H9 (cell line): ENCODE results near the gene RPAIN. TPM values are rescaled to one million over a fixed set of nuclear protein-coding genes. Genes with fewer than 3 reads are reported as not detected.

ENCODE experiments used
- DNase-seq: peaks from one replicate; pipeline ENCODE4 v3.0.0-alpha.2; 2017
- H2AFZ ChIP-seq: one replicate; pipeline ENCODE4 v1.6.1; 2013; ENCODE audit warnings: mild to moderate bottlenecking, low read length, control low read depth, moderate library complexity
- H2AK5ac ChIP-seq: 2 replicates; pipeline ENCODE4 v1.6.1; 2013; ENCODE audit warnings: low read length, control low read depth, mixed read lengths; ENCODE audit not compliant: insufficient read length
- H2BK120ac ChIP-seq: one replicate; pipeline ENCODE4 v1.6.1; 2013; ENCODE audit warnings: low read depth, mild to moderate bottlenecking, low read length, control low read depth, inconsistent platforms; ENCODE audit not compliant: poor library complexity, severe bottlenecking
- H2BK12ac ChIP-seq: 2 replicates; pipeline ENCODE4 v1.6.1; 2013; ENCODE audit warnings: low read length, control low read depth, mixed read lengths, low read depth; ENCODE audit not compliant: insufficient read length
- H2BK15ac ChIP-seq: 2 replicates; pipeline ENCODE4 v1.6.1; 2013; ENCODE audit warnings: low read depth, low read length, control low read depth
- H2BK20ac ChIP-seq: one replicate; pipeline ENCODE4 v1.6.1; 2013; ENCODE audit warnings: low read depth, mild to moderate bottlenecking, low read length, control low read depth, inconsistent platforms; ENCODE audit not compliant: poor library complexity, severe bottlenecking
- H2BK5ac ChIP-seq: 2 replicates; pipeline ENCODE4 v1.6.1; 2013; ENCODE audit warnings: low read length, control low read depth, mixed read lengths; ENCODE audit not compliant: insufficient read length
- H3K14ac ChIP-seq: 2 replicates; pipeline ENCODE4 v1.6.1; 2013; ENCODE audit warnings: low read length, control low read depth; ENCODE audit not compliant: insufficient read depth
- H3K18ac ChIP-seq: 2 replicates; pipeline ENCODE4 v1.6.1; 2013; ENCODE audit warnings: low read depth, mild to moderate bottlenecking, mixed read lengths, low read length, control low read depth; ENCODE audit not compliant: insufficient read length
- H3K23ac ChIP-seq: 2 replicates; pipeline ENCODE4 v1.6.1; 2013; ENCODE audit warnings: low read length, control low read depth, mixed read lengths, low read depth; ENCODE audit not compliant: insufficient read length
- H3K23me2 ChIP-seq: 2 replicates; pipeline ENCODE4 v1.6.1; 2013; ENCODE audit warnings: low read depth, mild to moderate bottlenecking, mixed read lengths, low read length, control low read depth; ENCODE audit not compliant: insufficient read length, poor library complexity, severe bottlenecking
- H3K27ac ChIP-seq: 2 replicates; pipeline ENCODE4 v1.5.1; 2013; ENCODE audit warnings: low read length, control low read depth, mixed read lengths, low read depth; ENCODE audit not compliant: insufficient read length
- H3K27me3 ChIP-seq: 2 replicates; pipeline ENCODE4 v1.6.1; 2013; ENCODE audit warnings: low read length, control low read depth, inconsistent platforms; ENCODE audit not compliant: insufficient read depth
- H3K4ac ChIP-seq: 2 replicates; pipeline ENCODE4 v1.6.1; 2013; ENCODE audit warnings: low read depth, mild to moderate bottlenecking, control low read depth, inconsistent platforms, low read length, moderate library complexity
- H3K4me1 ChIP-seq: 2 replicates; pipeline ENCODE4 v1.6.1; 2013; ENCODE audit warnings: low read length, control low read depth, inconsistent platforms; ENCODE audit not compliant: insufficient read depth
- H3K4me2 ChIP-seq: 2 replicates; pipeline ENCODE4 v1.6.1; 2013; ENCODE audit warnings: low read length, control low read depth, mixed read lengths; ENCODE audit not compliant: insufficient read length, insufficient read depth
- H3K56ac ChIP-seq: 2 replicates; pipeline ENCODE4 v1.6.1; 2013; ENCODE audit warnings: low read depth, mild to moderate bottlenecking, mixed read lengths, low read length, control low read depth; ENCODE audit not compliant: insufficient read length
- H3K79me1 ChIP-seq: 2 replicates; pipeline ENCODE4 v1.6.1; 2013; ENCODE audit warnings: low read depth, mild to moderate bottlenecking, moderate library complexity, low read length, control low read depth, inconsistent platforms; ENCODE audit not compliant: insufficient read depth, poor library complexity, severe bottlenecking
- H3K79me2 ChIP-seq: 2 replicates; pipeline ENCODE4 v1.6.1; 2013; ENCODE audit warnings: low read length, control low read depth, inconsistent platforms; ENCODE audit not compliant: insufficient read depth
- H3K9ac ChIP-seq: 2 replicates; pipeline ENCODE4 v1.6.1; 2013; ENCODE audit warnings: low read length, control low read depth, mixed read lengths; ENCODE audit not compliant: insufficient read length; ENCODE audit errors: extremely low read depth
- H3K9me3 ChIP-seq: one replicate; pipeline ENCODE4 v1.6.1; 2013; ENCODE audit warnings: low read depth, low read length, inconsistent platforms; ENCODE audit not compliant: control insufficient read depth
- H3T11ph ChIP-seq: one replicate; pipeline ENCODE4 v1.6.1; 2013; ENCODE audit warnings: mild to moderate bottlenecking, low read length, control low read depth, inconsistent platforms
- H4K20me1 ChIP-seq: one replicate; pipeline ENCODE4 v1.6.1; 2013; ENCODE audit not compliant: control insufficient read depth, insufficient read length, insufficient read depth
- H4K5ac ChIP-seq: 2 replicates; pipeline ENCODE4 v1.6.1; 2013; ENCODE audit warnings: low read depth, mild to moderate bottlenecking, mixed read lengths, low read length, control low read depth; ENCODE audit not compliant: insufficient read length
- H4K8ac ChIP-seq: replicated peaks from 2 replicates; pipeline ENCODE4 v1.6.1; 2013; ENCODE audit warnings: low read length, control low read depth, mixed read lengths, low read depth; ENCODE audit not compliant: insufficient read length
- H4K91ac ChIP-seq: 2 replicates; pipeline ENCODE4 v1.6.1; 2013; ENCODE audit warnings: low read depth, mild to moderate bottlenecking, moderate library complexity, mixed read lengths, low read length, control low read depth; ENCODE audit not compliant: insufficient read length
- H3K27ac Mint-ChIP-seq, 3 experiments: 2 replicates in 2 of 3; 3 replicates in 1 of 3; pipeline ENCODE4 v1.8.0; 2020 to 2021; ENCODE audit warnings: mixed read lengths in 3 of 3, mild to moderate bottlenecking in 1 of 3, moderate library complexity in 1 of 3
- H3K27me3 Mint-ChIP-seq: 2 replicates; pipeline ENCODE4 v1.8.0; 2021; ENCODE audit warnings: low read depth, mild to moderate bottlenecking, moderate library complexity, mixed read lengths
- H3K36me3 Mint-ChIP-seq, 3 experiments: 2 replicates in 2 of 3; 3 replicates in 1 of 3; pipeline ENCODE4 v1.8.0; 2020 to 2021; ENCODE audit warnings: low read depth in 3 of 3, mixed read lengths in 3 of 3; ENCODE audit not compliant: insufficient read depth in 1 of 3
- H3K4me1 Mint-ChIP-seq, 2 experiments: 2 replicates each; pipeline ENCODE4 v1.8.0; 2020; ENCODE audit warnings: mixed read lengths in 2 of 2
- H3K4me3 Mint-ChIP-seq, 2 experiments: 2 replicates in 1 of 2; 3 replicates in 1 of 2; pipeline ENCODE4 v1.8.0; 2020 to 2021; ENCODE audit warnings: mild to moderate bottlenecking in 2 of 2, mixed read lengths in 2 of 2, moderate library complexity in 1 of 2
- H3K9me3 Mint-ChIP-seq, 2 experiments: 2 replicates in 1 of 2; 3 replicates in 1 of 2; pipeline ENCODE4 v1.8.0; 2020; ENCODE audit warnings: mild to moderate bottlenecking in 2 of 2, mixed read lengths in 2 of 2, moderate library complexity in 1 of 2
- WGBS: extraction: QIAGEN DNeasy Blood & Tissue Kit; methylation state at CpG from one replicate; pipeline ENCODE4 v1.1.7; 2013; ENCODE audit warnings: missing lambda C conversion rate, low lambda C conversion rate, mixed read lengths; ENCODE audit not compliant: insufficient read length; ENCODE audit errors: extremely low coverage; 5-methylcytosine and 5-hydroxymethylcytosine counted together
- total RNA-seq: library from RNA; stranded (reverse); gene quantifications from 2 replicates; pipeline ENCODE4 v1.2.1, GENCODE V29; 2021
- TF ChIP-seq, protein P1 (sequence below): fragments of 200-600 bp; sonication (generic); conservative IDR thresholded peaks from 3 replicates; pipeline ENCODE4 v1.8.0; 2021; ENCODE audit warnings: antibody characterized with exemption, mild to moderate bottlenecking

Gene RPAIN
- total RNA-seq, 1 experiment from 2014 or later, result 78.9 TPM

DNA sequence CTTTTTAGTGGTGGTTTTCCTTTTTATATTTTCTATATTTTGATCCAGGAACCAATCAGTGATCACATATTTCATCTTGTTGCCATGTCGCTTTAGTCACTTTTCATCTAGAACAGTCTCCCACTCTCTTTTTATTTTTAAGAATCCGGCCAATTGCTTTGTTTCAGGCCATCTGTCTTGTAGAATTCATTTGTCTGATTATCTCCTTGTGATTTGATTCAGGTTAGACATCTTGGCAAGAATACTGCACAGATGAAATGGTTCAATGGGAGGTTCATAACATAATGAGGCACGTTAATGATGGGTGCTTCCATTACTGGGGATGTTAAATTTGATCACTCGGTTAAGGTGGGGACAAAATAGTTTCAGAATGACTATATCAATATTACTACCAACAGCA, 49.6 kb upstream of the RPAIN start:
- Histone ChIP-seq H2BK15ac (no peak overlapping the region), H3K79me1 (peaks cover 4% of the 10 kb centered on the region), H2AK5ac (no peak overlapping the region), H3K4me1 (no peaks in the 10 kb centered on the region), H3K23me2 (no peaks in the 10 kb centered on the region), H2BK12ac (no peak overlapping the region), H4K5ac (no peak overlapping the region), H2BK20ac (no peak overlapping the region), H3T11ph (no peak overlapping the region), H2BK5ac (no peak overlapping the region), H4K91ac (no peak overlapping the region), H3K79me2 (no peaks in the 10 kb centered on the region), H3K14ac (no peak overlapping the region), H3K9ac (no peak overlapping the region), H3K4me2 (no peak overlapping the region), H4K20me1 (no peaks in the 10 kb centered on the region), H3K18ac (no peak overlapping the region), H3K27me3 (no peaks in the 10 kb centered on the region), H2AFZ (no peak overlapping the region), H3K9me3 (no peaks in the 10 kb centered on the region), H4K8ac (no peak overlapping the region), H3K27ac (no peak overlapping the region), H3K4ac (no peak overlapping the region), H2BK120ac (no peak overlapping the region), H3K23ac (no peak overlapping the region), H3K56ac (no peak overlapping the region)
- no peak overlapping the region for H3K4me3 Mint-ChIP-seq
- TF ChIP-seq, protein P1, sequence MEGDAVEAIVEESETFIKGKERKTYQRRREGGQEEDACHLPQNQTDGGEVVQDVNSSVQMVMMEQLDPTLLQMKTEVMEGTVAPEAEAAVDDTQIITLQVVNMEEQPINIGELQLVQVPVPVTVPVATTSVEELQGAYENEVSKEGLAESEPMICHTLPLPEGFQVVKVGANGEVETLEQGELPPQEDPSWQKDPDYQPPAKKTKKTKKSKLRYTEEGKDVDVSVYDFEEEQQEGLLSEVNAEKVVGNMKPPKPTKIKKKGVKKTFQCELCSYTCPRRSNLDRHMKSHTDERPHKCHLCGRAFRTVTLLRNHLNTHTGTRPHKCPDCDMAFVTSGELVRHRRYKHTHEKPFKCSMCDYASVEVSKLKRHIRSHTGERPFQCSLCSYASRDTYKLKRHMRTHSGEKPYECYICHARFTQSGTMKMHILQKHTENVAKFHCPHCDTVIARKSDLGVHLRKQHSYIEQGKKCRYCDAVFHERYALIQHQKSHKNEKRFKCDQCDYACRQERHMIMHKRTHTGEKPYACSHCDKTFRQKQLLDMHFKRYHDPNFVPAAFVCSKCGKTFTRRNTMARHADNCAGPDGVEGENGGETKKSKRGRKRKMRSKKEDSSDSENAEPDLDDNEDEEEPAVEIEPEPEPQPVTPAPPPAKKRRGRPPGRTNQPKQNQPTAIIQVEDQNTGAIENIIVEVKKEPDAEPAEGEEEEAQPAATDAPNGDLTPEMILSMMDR, result no peak
- DNase-seq, result no peak
- H3K9me3 Mint-ChIP-seq, result no peaks in the 10 kb centered on the region
- H3K27ac Mint-ChIP-seq, result no peak overlapping the region; a peak in 1 of 7 replicates
- peaks cover 23 to 69% (median 62%) of the 10 kb centered on the region in 3 experiments; a peak in 6 of 7 replicates for H3K36me3 Mint-ChIP-seq
- WGBS, result no CpG with 5 or more reads among the region's 4 CpGs
- peaks cover 3% of the 10 kb centered on the region in 2 experiments; a peak in 2 of 4 replicates for H3K4me1 Mint-ChIP-seq
- no peaks in the 10 kb centered on the region for H3K27me3 Mint-ChIP-seq
